HG03280 (cell line): ENCODE results near the gene OR7G3.
A peak's percentile ranks its signal among the peaks of the same experiment; 100 is the strongest.

Experiments
- ATAC-seq: cut with Tn5 transposase; IDR thresholded peaks from one replicate; pipeline ENCODE4 v1.9.1; 2021; ENCODE audit warnings: mild to moderate bottlenecking, moderate library complexity; ENCODE audit not compliant: unreplicated experiment

Gene OR7G3

GRCh38 chr19:9126900-9127405 lies at the start of gene OR7G3:
Gene OR7G3, minus strand, starts transcription at chr19:9126950. Its CDS starts 0 bp downstream, at chr19:9126950.
- no peak for ATAC-seq

DNA sequence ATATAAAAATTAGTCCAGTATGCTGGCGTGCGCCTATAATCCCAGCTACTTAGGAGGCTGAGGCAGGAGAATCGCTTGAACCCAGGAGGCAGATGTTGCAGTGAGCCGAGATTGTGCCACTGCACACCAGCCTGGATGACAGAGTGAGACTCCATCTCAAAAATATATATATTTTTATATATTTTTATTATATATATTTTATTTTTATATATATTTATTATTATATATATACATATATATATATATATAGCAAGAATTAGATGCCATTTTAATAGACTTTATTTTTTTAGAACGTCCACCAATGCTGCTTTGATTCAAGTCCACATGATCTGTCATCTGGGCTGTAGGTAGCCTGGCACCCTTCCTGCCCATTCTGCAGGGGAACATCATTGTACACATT lies 48.6 kb upstream of the OR7G3 start:
- no peak for ATAC-seq

GRCh38 chr19:9171393-9171991 lies 44.7 kb upstream of the OR7G3 start:
- no peak for ATAC-seq

- no peak for ATAC-seq
These were observed 40.1 kb upstream of the OR7G3 start for GRCh38 chr19:9166846-9167245.

DNA sequence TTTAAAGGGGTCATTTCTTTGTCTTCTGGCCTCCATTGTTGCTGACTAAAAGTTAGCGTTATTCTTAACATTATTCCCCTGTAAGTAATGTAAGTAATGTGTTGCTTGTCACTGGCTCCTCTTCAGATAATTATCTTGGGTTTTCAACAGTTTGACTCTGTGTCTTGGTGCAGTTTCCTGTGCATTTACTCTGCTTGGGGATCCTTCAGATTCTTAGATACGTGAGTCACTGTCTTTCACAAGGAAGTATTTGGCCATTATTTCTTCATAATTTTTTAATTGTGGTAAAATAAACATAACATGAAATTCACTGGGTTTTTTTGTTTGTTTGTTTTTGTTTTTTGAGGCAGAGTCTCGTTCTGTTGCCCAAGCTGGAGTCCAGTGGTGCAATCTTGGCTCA lies 38.5 kb upstream of the OR7G3 start:
- no peak for ATAC-seq

GRCh38 chr19:9161427-9161826 lies 34.7 kb upstream of the OR7G3 start:
- ATAC-seq, result no peak

DNA sequence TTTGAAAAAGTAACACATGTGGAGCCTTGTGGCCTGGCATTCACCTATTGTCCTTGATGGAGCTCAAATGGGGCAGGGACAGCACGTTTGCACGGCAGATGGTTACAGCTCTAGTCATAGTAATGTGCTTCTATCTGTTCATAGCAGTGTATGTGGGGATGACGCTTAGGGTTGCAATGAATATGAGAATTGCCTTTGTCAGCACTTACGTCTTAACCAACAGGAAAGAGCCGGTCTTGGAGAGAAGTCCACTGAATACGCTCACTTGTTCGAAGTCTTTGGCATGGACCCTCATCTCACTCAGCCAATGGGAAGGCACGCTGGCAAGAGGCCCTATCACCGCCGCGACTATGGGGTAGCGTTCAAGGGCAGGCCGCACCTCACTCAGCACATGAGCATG lies 33.1 kb upstream of the OR7G3 start:
- no peak for ATAC-seq

DNA sequence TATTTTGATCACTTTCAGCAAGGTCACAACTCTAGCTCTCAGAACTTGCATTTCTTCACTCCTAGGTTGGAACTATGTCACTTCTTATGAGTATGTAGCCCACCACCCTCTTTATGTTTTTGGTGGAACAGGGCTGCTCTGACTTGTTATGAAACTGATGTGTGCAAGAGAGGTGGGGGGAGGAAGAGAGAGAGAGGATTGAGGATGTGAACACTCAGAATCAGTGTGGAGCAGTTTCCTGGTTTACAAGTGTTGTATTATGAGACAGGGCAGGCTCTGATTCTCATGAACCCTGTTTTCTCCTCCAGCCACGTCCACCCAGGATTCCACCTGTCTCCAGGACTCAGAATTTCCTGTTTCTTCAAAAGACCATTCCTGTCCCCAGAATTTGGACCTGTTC lies 29.6 kb upstream of the OR7G3 start:
- ATAC-seq, result no peak

GRCh38 chr19:9155591-9155990 lies 28.8 kb upstream of the OR7G3 start:
- no peak for ATAC-seq

- ATAC-seq, result no peak
These were observed 24.6 kb upstream of the OR7G3 start for GRCh38 chr19:9151367-9151766.

DNA sequence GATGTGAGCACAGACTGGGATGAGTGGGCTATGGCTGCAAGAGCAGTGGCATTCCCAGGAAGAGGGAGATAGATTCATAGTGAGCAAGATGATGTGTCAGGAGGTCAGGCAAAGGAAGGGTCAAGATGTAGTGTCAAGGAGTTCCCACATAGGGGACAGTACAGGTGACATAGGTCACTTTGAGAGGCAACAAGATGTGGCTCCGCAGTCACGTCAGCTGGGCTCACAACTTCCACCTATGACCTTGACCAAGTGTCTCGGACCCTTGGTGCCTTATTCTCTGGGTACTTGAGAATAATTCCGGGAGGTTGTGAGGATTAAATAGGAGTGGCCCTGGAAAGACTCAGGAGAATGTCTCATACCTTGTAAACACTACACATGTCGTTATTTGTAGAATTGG lies 23.9 kb upstream of the OR7G3 start:
- ATAC-seq, result no peak

- no peak for ATAC-seq
These were observed 23.2 kb upstream of the OR7G3 start for GRCh38 chr19:9149997-9150396.

GRCh38 chr19:9148697-9149096 lies 21.9 kb upstream of the OR7G3 start:
- no peak for ATAC-seq

DNA sequence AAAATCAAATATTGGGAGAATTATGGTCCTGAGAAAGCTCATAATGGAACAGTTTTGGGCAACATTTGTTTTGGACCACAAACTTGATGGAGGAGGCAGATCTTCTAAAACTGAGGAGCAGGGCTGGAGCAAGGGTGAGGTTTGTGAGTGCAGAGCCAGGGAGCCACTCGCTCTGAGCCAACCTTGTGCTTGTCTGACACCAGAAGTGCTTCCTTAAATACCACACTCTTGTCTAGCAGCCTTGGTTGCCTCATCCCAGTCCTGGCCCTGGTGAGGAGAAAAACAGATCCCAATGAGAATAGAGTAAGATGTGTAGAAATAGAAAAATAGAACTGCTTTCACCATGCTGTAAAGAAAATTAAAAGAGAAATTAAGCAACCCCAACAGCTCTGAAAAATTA lies 20.1 kb upstream of the OR7G3 start:
- no peak for ATAC-seq

GRCh38 chr19:9144920-9145319 lies 18.2 kb upstream of the OR7G3 start:
- no peak for ATAC-seq

GRCh38 chr19:9140159-9140874 lies 13.6 kb upstream of the OR7G3 start, which contains the start of gene ZNF317:
Gene ZNF317, plus strand, starts transcription at chr19:9140397. Its CDS starts 15,620 bp downstream, at chr19:9156017.
- ATAC-seq, result peak; percentile 97

DNA sequence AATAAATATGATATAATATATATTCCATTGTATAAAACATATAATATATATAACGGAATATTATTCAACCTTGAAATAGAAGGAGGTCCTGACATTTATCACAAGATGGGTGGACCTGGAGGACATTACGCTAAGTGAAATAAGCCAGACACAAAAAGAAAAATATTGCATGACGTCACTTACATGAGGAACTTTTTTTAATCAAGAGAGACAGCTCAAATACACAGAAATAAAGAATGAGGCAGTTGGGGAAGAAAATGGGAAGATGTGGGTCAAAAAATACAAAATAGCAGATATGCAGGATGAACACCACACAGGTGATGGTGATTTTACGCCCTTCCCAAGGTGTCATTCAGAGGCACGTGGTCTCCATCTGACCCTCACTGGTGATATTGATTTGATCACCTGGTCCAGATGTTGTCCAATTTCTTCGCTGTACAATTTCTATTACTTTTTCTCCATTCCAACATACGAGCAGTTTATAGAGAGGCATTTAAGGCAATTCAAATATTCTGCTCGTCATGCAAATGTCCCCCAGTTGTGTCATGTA lies 12.9 kb upstream of the OR7G3 start:
- peak; percentile 20 for ATAC-seq

DNA sequence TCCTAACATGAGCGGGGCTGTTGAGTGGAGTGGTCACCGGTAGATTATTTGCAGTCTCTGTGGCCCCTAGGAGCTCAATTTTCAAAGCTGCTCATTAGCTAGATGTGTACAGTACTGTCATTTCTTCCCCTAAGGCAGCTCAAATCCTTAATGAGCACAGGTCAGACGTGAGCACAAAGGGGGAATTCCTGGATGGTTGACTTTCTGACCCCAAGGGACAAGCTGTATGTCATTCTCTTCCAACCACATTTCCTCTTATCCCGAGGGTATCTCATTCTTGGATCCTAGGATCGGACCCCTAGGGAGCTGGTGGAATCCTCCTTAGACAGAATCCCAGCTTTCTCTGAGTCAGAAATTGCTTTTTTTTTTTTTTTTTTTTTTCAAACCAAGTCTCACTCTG lies 5.7 kb upstream of the OR7G3 start:
- ATAC-seq, result no peak

- ATAC-seq, result no peak
These were observed 4.2 kb upstream of the OR7G3 start for GRCh38 chr19:9130965-9131364.

GRCh38 chr19:9128171-9128570 lies 1.4 kb upstream of the OR7G3 start:
- ATAC-seq, result no peak

DNA sequence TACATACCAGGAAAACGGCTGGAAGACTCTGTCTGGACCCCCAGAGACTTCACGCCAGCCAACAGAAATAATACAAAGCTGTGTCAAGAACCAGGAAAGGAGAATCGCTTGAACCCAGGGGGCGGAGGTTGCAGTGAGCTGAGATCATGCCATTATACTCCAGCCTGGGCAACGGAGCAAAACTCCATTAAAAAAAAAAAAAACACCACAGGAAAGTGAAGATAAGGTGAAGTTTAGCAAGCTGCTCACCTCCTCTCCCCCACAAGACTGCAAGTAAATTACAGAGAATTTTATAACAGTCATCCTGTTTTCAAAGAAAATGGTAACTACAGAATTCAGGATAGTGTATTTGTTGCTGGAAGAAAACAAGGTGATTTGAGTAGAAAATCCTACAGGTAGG lies 10.2 kb downstream of the OR7G3 start:
- no peak for ATAC-seq

- no peak for ATAC-seq
These were observed 11.4 kb downstream of the OR7G3 start, which contains the start of gene OR7G1 for GRCh38 chr19:9115307-9115813. Gene OR7G1, minus strand, starts transcription at chr19:9115763. Its CDS starts 0 bp downstream, at chr19:9115763.
